SK-N-SH (cell line): ENCODE measurements around the gene TRAPPC8. TPM values are rescaled to one million over a fixed set of nuclear protein-coding genes. Genes with fewer than 3 reads are reported as not detected.

Experiments used
- CTCF ChIA-PET: fragments of 300-600, 350-600 bp; formaldehyde crosslinking; extraction: SDS; loops from one replicate; lab custom pipeline; 2021; lab: Yijun Ruan, JAX
- POLR2A ChIA-PET: fragments of 350-600 bp; sonication (Branson Sonifier 250); formaldehyde crosslinking; extraction: SDS; loops from one replicate; lab custom pipeline; 2020; ENCODE audit warnings: antibody characterized with exemption, inconsistent platforms; lab: Yijun Ruan, JAX
- DNase-seq: peaks from one replicate; pipeline ENCODE4 v3.0.0; 2012
- H2AFZ ChIP-seq: fragments of 200-600 bp; sonication (generic); 2 replicates; pipeline ENCODE4 v1.8.1; 2016; ENCODE audit warnings: antibody characterized with exemption, mild to moderate bottlenecking, low read depth
- H3F3A ChIP-seq: fragments of 200-600 bp; sonication (generic); replicated peaks from 2 replicates; pipeline ENCODE3; 2016; ENCODE audit warnings: antibody characterized with exemption, mild to moderate bottlenecking; ENCODE audit not compliant: insufficient read depth
- H3K27ac ChIP-seq, 2 experiments: fragments of 200-500 bp in 1 of 2; fragments of 200-600 bp in 1 of 2; sonication (Bioruptor generic) in 1 of 2; sonication (generic), shearing (Covaris generic) in 1 of 2; 2 replicates each; pipeline versions ENCODE4 v1.5.1 to v1.6.1; 2014 to 2016; ENCODE audit warnings: low read depth in 2 of 2, inconsistent platforms in 1 of 2, low read length in 1 of 2, mild to moderate bottlenecking in 1 of 2, mixed read lengths in 1 of 2
- H3K27me3 ChIP-seq: fragments of 200-600 bp; sonication (generic), shearing (Covaris generic); 2 replicates; pipeline ENCODE4 v1.6.1; 2016; ENCODE audit warnings: mixed run types; ENCODE audit not compliant: insufficient read depth
- H3K36me3 ChIP-seq, 2 experiments: fragments of 200-500 bp in 1 of 2; fragments of 200-600 bp in 1 of 2; sonication (Bioruptor generic) in 1 of 2; sonication (generic) in 1 of 2; replicated peaks in 1 of 2; 2 replicates each; pipeline versions ENCODE3 to v1.5.1; 2014 to 2016; ENCODE audit warnings: low read length in 1 of 2, mild to moderate bottlenecking in 1 of 2; ENCODE audit not compliant: insufficient read depth in 2 of 2, control insufficient read depth in 1 of 2
- H3K4me1 ChIP-seq, 2 experiments: fragments of 200-500 bp in 1 of 2; fragments of 200-600 bp in 1 of 2; sonication (Bioruptor generic) in 1 of 2; sonication (generic), shearing (Covaris generic) in 1 of 2; 2 replicates each; pipeline versions ENCODE4 v1.5.1 to v1.6.1; 2014 to 2016; ENCODE audit warnings: low read depth in 1 of 2, low read length in 1 of 2, mixed run types in 1 of 2; ENCODE audit not compliant: insufficient read depth in 2 of 2, control insufficient read depth in 1 of 2
- H3K4me2 ChIP-seq: fragments of 200-600 bp; sonication (generic), shearing (Covaris generic); 2 replicates; pipeline ENCODE4 v1.6.1; 2017; ENCODE audit warnings: mixed run types
- H3K4me3 ChIP-seq, 2 experiments: fragments of 200-500 bp in 1 of 2; fragments of 200-600 bp in 1 of 2; sonication (Bioruptor generic) in 1 of 2; sonication (generic), shearing (Covaris generic) in 1 of 2; 2 replicates each; pipeline versions ENCODE4 v1.5.1 to v1.8.1; 2014 to 2016; ENCODE audit warnings: low read depth in 2 of 2, inconsistent platforms in 1 of 2, low read length in 1 of 2, mild to moderate bottlenecking in 1 of 2, mixed read lengths in 1 of 2, moderate library complexity in 1 of 2
- H3K79me2 ChIP-seq: fragments of 200-600 bp; sonication (generic); 2 replicates; pipeline ENCODE4 v1.8.1; 2017; ENCODE audit warnings: mild to moderate bottlenecking; ENCODE audit not compliant: insufficient read depth
- H3K9ac ChIP-seq: fragments of 200-600 bp; sonication (generic); 2 replicates; pipeline ENCODE4 v1.6.1; 2017; ENCODE audit warnings: mixed run types
- H3K9me2 ChIP-seq: fragments of 200-600 bp; sonication (generic); 2 replicates; pipeline ENCODE4 v1.6.1; 2017; ENCODE audit warnings: mixed run types
- H3K9me3 ChIP-seq: fragments of 200-600 bp; sonication (generic); 2 replicates; pipeline ENCODE4 v1.6.1; 2017; ENCODE audit warnings: mixed run types, mild to moderate bottlenecking, moderate library complexity
- H4K20me1 ChIP-seq: fragments of 200-600 bp; sonication (generic); 2 replicates; pipeline ENCODE4 v1.6.1; 2017; ENCODE audit warnings: mild to moderate bottlenecking, mixed run types; ENCODE audit not compliant: insufficient read depth
- CHD2 ChIP-seq: fragments of 150-350 bp; IDR thresholded peaks from 2 replicates; pipeline ENCODE4 v1.6.1; 2018; ENCODE audit warnings: low read length; ENCODE audit not compliant: partially characterized antibody
- EP300 ChIP-seq, 2 experiments: IDR thresholded peaks; 2 replicates each; pipeline versions ENCODE4 v1.4.0 to v1.6.1; 2012; ENCODE audit warnings: borderline replicate concordance in 1 of 2, low read depth in 1 of 2, low read length in 1 of 2
- EZH2phosphoT487 ChIP-seq: fragments of 200-600 bp; sonication (generic); IDR thresholded peaks from 2 replicates; pipeline ENCODE4 v1.6.1; 2017; ENCODE audit warnings: low read depth, mixed run types, mild to moderate bottlenecking, antibody characterized with exemption, moderate library complexity, borderline replicate concordance
- FOSL2 ChIP-seq: IDR thresholded peaks from 2 replicates; pipeline ENCODE4 v1.4.0; 2012; ENCODE audit warnings: low read depth, mild to moderate bottlenecking, moderate library complexity, borderline replicate concordance
- FOXJ3 ChIP-seq: sonication (generic); formaldehyde crosslinking; IDR thresholded peaks from 2 replicates; pipeline ENCODE4 v1.5.1; 2020; ENCODE audit warnings: mild to moderate bottlenecking, missing genetic modification reagents
- FOXM1 ChIP-seq: IDR thresholded peaks from 2 replicates; pipeline ENCODE4 v1.4.0; 2012; ENCODE audit warnings: low read depth, mild to moderate bottlenecking
- GABPA ChIP-seq: IDR thresholded peaks from 2 replicates; pipeline ENCODE4 v1.4.0; 2012; ENCODE audit warnings: low read depth, mild to moderate bottlenecking
- GATA2 ChIP-seq: sonication (generic); formaldehyde crosslinking; IDR thresholded peaks from 2 replicates; pipeline ENCODE4 v1.5.0; 2020; ENCODE audit warnings: mild to moderate bottlenecking, missing genetic modification reagents
- IRF3 ChIP-seq: fragments of 150-350 bp; IDR thresholded peaks from 2 replicates; pipeline ENCODE4 v1.6.1; 2016; ENCODE audit warnings: mild to moderate bottlenecking, low read depth, low read length
- JUND ChIP-seq: IDR thresholded peaks from 2 replicates; pipeline ENCODE4 v1.4.0; 2012
- MXI1 ChIP-seq: IDR thresholded peaks from 2 replicates; pipeline ENCODE4 v1.6.1; 2012; ENCODE audit warnings: mild to moderate bottlenecking, low read depth, low read length, improper control_type of control experiment
- NFIC ChIP-seq: IDR thresholded peaks from 2 replicates; pipeline ENCODE4 v1.4.0; 2012; ENCODE audit warnings: borderline replicate concordance
- PBX3 ChIP-seq: IDR thresholded peaks from 2 replicates; pipeline ENCODE4; 2012
- POLR2AphosphoS5 ChIP-seq: IDR thresholded peaks from 2 replicates; pipeline ENCODE4 v1.6.1; 2012; ENCODE audit warnings: low read depth, low read length
- RCOR1 ChIP-seq: fragments of 150-350 bp; IDR thresholded peaks from 2 replicates; pipeline ENCODE4 v1.6.1; 2017; ENCODE audit warnings: antibody characterized with exemption, low read length
- TCF12 ChIP-seq: IDR thresholded peaks from 2 replicates; pipeline ENCODE4 v1.4.0; 2012
- USF1 ChIP-seq: IDR thresholded peaks from 2 replicates; pipeline ENCODE4 v1.4.0; 2012; ENCODE audit warnings: low read depth, borderline replicate concordance
- USF2 ChIP-seq: fragments of 150-350 bp; IDR thresholded peaks from 2 replicates; pipeline ENCODE4 v1.6.1; 2017; ENCODE audit warnings: antibody characterized with exemption, low read length, low read depth, borderline replicate concordance
- ZBTB33 ChIP-seq: IDR thresholded peaks from 2 replicates; pipeline ENCODE4 v1.4.0; 2012; ENCODE audit warnings: low read depth, borderline replicate concordance
- WGBS: methylation state at CpG from one replicate; pipeline ENCODE4 v1.1.6; 2017; ENCODE audit warnings: low lambda C conversion rate; 5-methylcytosine and 5-hydroxymethylcytosine counted together
- polyA plus RNA-seq, 3 experiments: library from polyadenylated mRNA; depleted of rRNA; stranded (reverse); fragments of >200 nt; gene quantifications; 2 replicates each; pipeline ENCODE4 v1.2.3, GENCODE V29; 2012

The TRAPPC8 gene
- polyA plus RNA-seq, 1 of the 3 experiments (the other 2 are of a cell fraction) = 14.9 TPM

- peaks cover 28% of the 10 kb centered on the region for H3K79me2 ChIP-seq
- H3K4me1 ChIP-seq = no peaks in the 10 kb centered on the region
- H3K9me3 ChIP-seq = no peaks in the 10 kb centered on the region; the same call in 1 of the 2 replicates
- no peak overlapping the region for H3K9ac ChIP-seq
- POLR2A ChIA-PET = no interaction called here
- H3K27me3 ChIP-seq = no peaks in the 10 kb centered on the region
- no peak overlapping the region for H3K27ac ChIP-seq
- no peaks in the 10 kb centered on the region for H3K9me2 ChIP-seq
- TF ChIP-seq FOXM1 = no peak
- TF ChIP-seq MXI1 = no peak
- TF ChIP-seq EZH2phosphoT487 = no peak
- no peak for TF ChIP-seq JUND
- TF ChIP-seq ZBTB33 = no peak
- no peak for TF ChIP-seq FOSL2
- no peak for TF ChIP-seq PBX3
- no peak for TF ChIP-seq CHD2
- TF ChIP-seq USF1 = no peak
- no peak for TF ChIP-seq TCF12
- no peak for TF ChIP-seq POLR2AphosphoS5
- no peak overlapping the region for H3K4me3 ChIP-seq
- 94% methylated on average over 4 of the region's 4 CpGs for WGBS
- no peaks in the 10 kb centered on the region for H4K20me1 ChIP-seq
- no peak overlapping the region for H3K4me2 ChIP-seq
- no peak overlapping the region for H2AFZ ChIP-seq
- peaks cover 23 to 55% of the 10 kb centered on the region in 2 experiments for H3K36me3 ChIP-seq
- CTCF ChIA-PET = interaction anchor here (1.5 kb wide), 1 partner anchor 14 kb away, joined by 3 read pairs; no protein-coding TSS in a partner anchor
- H3F3A ChIP-seq = no peaks in the 10 kb centered on the region
- no peak for DNase-seq
Measured at GRCh38 chr18:31878358-31878757, 64.6 kb downstream of the TRAPPC8 start.

GRCh38 chr18:31877900-31878299 is 65.0 kb downstream of the TRAPPC8 start:
- POLR2A ChIA-PET = no interaction called here
- Histone ChIP-seq H3K27me3 (no peaks in the 10 kb centered on the region), H3K9ac (no peak overlapping the region), H3K4me1 (no peaks in the 10 kb centered on the region), H3K36me3 (peaks cover 26 to 57% of the 10 kb centered on the region in 2 experiments), H3K9me2 (no peaks in the 10 kb centered on the region), H2AFZ (no peak overlapping the region), H3F3A (no peaks in the 10 kb centered on the region), H3K4me3 (no peak overlapping the region), H3K79me2 (peaks cover 28% of the 10 kb centered on the region), H3K4me2 (no peak overlapping the region), H3K27ac (no peak overlapping the region), H4K20me1 (no peaks in the 10 kb centered on the region), H3K9me3 (no peaks in the 10 kb centered on the region; the same call in 1 of the 2 replicates)
- WGBS = 99% methylated on average over 5 of the region's 5 CpGs
- no peak for DNase-seq
- TF ChIP-seq IRF3 (no peak), FOXJ3 (CRISPR knock-in tag) (no peak), JUND (no peak), GATA2 (no peak), RCOR1 (no peak), NFIC (no peak), USF2 (no peak), GABPA (no peak), EP300 (IDR thresholded peaks at IDR 0.05; ENCODE audit: borderline replicate concordance in 1 of 2, low read depth in 1 of 2, low read length in 1 of 2) (no peak), POLR2AphosphoS5 (no peak)
- CTCF ChIA-PET = interaction anchor here (1.5 kb wide), 1 partner anchor 15 kb away, joined by 3 read pairs; no protein-coding TSS in a partner anchor
